Pulmonary artery endothelial cell (primary cell): ENCODE data around the gene GLRX3. TPM values are rescaled to one million over a fixed set of nuclear protein-coding genes. Genes with fewer than 3 reads are reported as not detected.
"Not testable (repeated sequence)": the region's sequence is repeated elsewhere in the genome, so short reads cannot be mapped to it uniquely, and the experiment has no call there.

Source experiments
- DNase-seq: peaks from one replicate; pipeline ENCODE4 v3.0.0-alpha.2; 2011; ENCODE audit warnings: low read depth, low spot score
- total RNA-seq: library from RNA; depleted of rRNA; stranded (reverse); fragments of >200 nt; gene quantifications from 2 replicates; pipeline ENCODE4 v1.2.3, GENCODE V29; 2014

GLRX3 gene
- total RNA-seq, 1 donor from 2014 or later: 109 TPM

- DNase-seq: no peak
Measured at GRCh38 chr10:130188195-130189175, 52.3 kb downstream of the GLRX3 start.

GRCh38 chr10:130189608-130190054 is 53.4 kb downstream of the GLRX3 start:
- DNase-seq: no peak

- peak; percentile 40 for DNase-seq
Measured at GRCh38 chr10:130190055-130190736, 54.0 kb downstream of the GLRX3 start.

GRCh38 chr10:130190737-130191115 is 54.5 kb downstream of the GLRX3 start:
- no peak for DNase-seq

GRCh38 chr10:130191380-130191779 is 55.2 kb downstream of the GLRX3 start:
- no peak for DNase-seq

GRCh38 chr10:130192276-130192848 is 56.2 kb downstream of the GLRX3 start:
- no peak for DNase-seq

GRCh38 chr10:130193033-130193432 is 56.8 kb downstream of the GLRX3 start:
- DNase-seq: no peak

GRCh38 chr10:130193493-130194193 is 57.5 kb downstream of the GLRX3 start:
- DNase-seq: no peak

- DNase-seq: no peak
Measured at GRCh38 chr10:130194194-130194990, 58.2 kb downstream of the GLRX3 start.

GRCh38 chr10:130194991-130195645 is 58.9 kb downstream of the GLRX3 start:
- no peak for DNase-seq

GRCh38 chr10:130195746-130196294 is 59.6 kb downstream of the GLRX3 start:
- no peak for DNase-seq

GRCh38 chr10:130196511-130197487 is 60.6 kb downstream of the GLRX3 start:
- DNase-seq: no peak

- DNase-seq: no peak
Measured at GRCh38 chr10:130198651-130199050, 62.5 kb downstream of the GLRX3 start.

- DNase-seq: no peak
Measured at GRCh38 chr10:130200179-130201042, 64.2 kb downstream of the GLRX3 start.

- no peak for DNase-seq
Measured at GRCh38 chr10:130201043-130201380, 64.8 kb downstream of the GLRX3 start.

GRCh38 chr10:130202150-130202549 is 66.0 kb downstream of the GLRX3 start:
- not testable (repeated sequence) for DNase-seq

GRCh38 chr10:130202984-130203621 is 66.9 kb downstream of the GLRX3 start:
- DNase-seq: no peak
